Neural progenitor cell (in vitro differentiated cells): ENCODE results near the gene NR2C2AP. TPM values are rescaled to one million over a fixed set of nuclear protein-coding genes. Genes with fewer than 3 reads are reported as not detected.

Experiments used
- DNase-seq: peaks from one replicate; pipeline ENCODE4 v3.0.0-alpha.2; 2016; ENCODE audit warnings: low spot score
- H2AFZ ChIP-seq: fragments of 200-600 bp; sonication (generic); replicated peaks from 2 replicates; pipeline ENCODE4 v1.6.1; 2016; ENCODE audit warnings: antibody characterized with exemption
- H3F3A ChIP-seq: fragments of 200-600 bp; sonication (generic); 2 replicates; pipeline ENCODE4 v1.6.1; 2016; ENCODE audit warnings: antibody characterized with exemption, low read depth
- H3K27ac ChIP-seq: fragments of 200-600 bp; sonication (generic); 2 replicates; pipeline ENCODE4 v1.5.1; 2016; ENCODE audit warnings: mild to moderate bottlenecking
- H3K27me3 ChIP-seq: fragments of 200-600 bp; sonication (generic); 2 replicates; pipeline ENCODE4 v1.6.1; 2016; ENCODE audit warnings: mild to moderate bottlenecking, moderate library complexity
- H3K36me3 ChIP-seq: fragments of 200-600 bp; sonication (generic); 2 replicates; pipeline ENCODE4 v1.5.1; 2016
- H3K4me1 ChIP-seq: fragments of 200-600 bp; sonication (generic); 2 replicates; pipeline ENCODE4 v1.6.1; 2016; ENCODE audit warnings: mixed run types
- H3K4me2 ChIP-seq: fragments of 200-600 bp; sonication (generic); 2 replicates; pipeline ENCODE4 v1.6.1; 2016
- H3K4me3 ChIP-seq: fragments of 200-600 bp; sonication (generic); 2 replicates; pipeline ENCODE4 v1.5.1; 2016
- H3K79me2 ChIP-seq: fragments of 200-600 bp; sonication (generic); 2 replicates; pipeline ENCODE4 v1.6.1; 2016; ENCODE audit warnings: low read depth
- H3K9ac ChIP-seq: fragments of 200-600 bp; sonication (generic); 2 replicates; pipeline ENCODE4 v1.6.1; 2016
- H3K9me3 ChIP-seq: fragments of 200-600 bp; sonication (generic); 2 replicates; pipeline ENCODE4 v1.5.1; 2016; ENCODE audit warnings: low read depth
- H4K20me1 ChIP-seq: fragments of 200-600 bp; sonication (generic); 2 replicates; pipeline ENCODE4 v1.6.1; 2016; ENCODE audit warnings: low read depth
- H3K27ac Mint-ChIP-seq: 3 replicates; pipeline ENCODE4 v1.8.0; 2021; ENCODE audit warnings: mixed read lengths
- H3K27me3 Mint-ChIP-seq: 2 replicates; pipeline ENCODE4 v1.8.0; 2022; ENCODE audit warnings: low read depth, mild to moderate bottlenecking, inconsistent platforms, moderate library complexity, mixed read lengths; ENCODE audit not compliant: insufficient read depth
- H3K36me3 Mint-ChIP-seq: 3 replicates; pipeline ENCODE4 v1.8.0; 2021; ENCODE audit warnings: mixed read lengths
- H3K4me1 Mint-ChIP-seq: 3 replicates; pipeline ENCODE4 v1.8.0; 2021; ENCODE audit warnings: mixed read lengths
- H3K4me3 Mint-ChIP-seq: 3 replicates; pipeline ENCODE4 v1.8.0; 2021; ENCODE audit warnings: mild to moderate bottlenecking, moderate library complexity, mixed read lengths
- H3K9me3 Mint-ChIP-seq: 3 replicates; pipeline ENCODE4 v1.8.0; 2020; ENCODE audit warnings: mixed read lengths
- CTCF ChIP-seq: fragments of 200-600 bp; sonication (generic); IDR thresholded peaks from 2 replicates; pipeline ENCODE4 v1.5.1; 2017; ENCODE audit warnings: antibody characterized with exemption, mild to moderate bottlenecking
- EZH2 ChIP-seq: fragments of 200-600 bp; sonication (generic); IDR thresholded peaks from 2 replicates; pipeline ENCODE4 v1.6.1; 2017; ENCODE audit warnings: antibody characterized with exemption, mild to moderate bottlenecking, moderate library complexity
- EZH2phosphoT487 ChIP-seq: fragments of 200-600 bp; sonication (generic); IDR thresholded peaks from 2 replicates; pipeline ENCODE4 v1.6.1; 2017; ENCODE audit warnings: antibody characterized with exemption
- total RNA-seq: library from RNA; depleted of rRNA; stranded (reverse); fragments of >200 nt; gene quantifications from 2 replicates; pipeline ENCODE4 v1.2.3, GENCODE V29; 2015; ENCODE audit warnings: low replicate concordance

Gene NR2C2AP
- total RNA-seq, 1 donor from 2014 or later = 7.6 TPM

- Histone ChIP-seq H3K27me3 (peaks cover 70% of the 10 kb centered on the region), H3K36me3 (no peaks in the 10 kb centered on the region), H4K20me1 (peaks cover 4% of the 10 kb centered on the region), H3K4me1 (peaks cover 4% of the 10 kb centered on the region), H2AFZ (no peak overlapping the region), H3K79me2 (no peaks in the 10 kb centered on the region), H3K4me3 (no peak overlapping the region), H3K4me2 (peak overlapping the region; percentile 41), H3K9me3 (no peaks in the 10 kb centered on the region), H3K9ac (no peak overlapping the region), H3K27ac (no peak overlapping the region), H3F3A (peaks cover 26% of the 10 kb centered on the region)
- Mint-ChIP-seq H3K27me3 (peaks cover 25% of the 10 kb centered on the region), H3K27ac (peak overlapping the region; percentile 11), H3K4me3 (no peak overlapping the region), H3K36me3 (peaks cover 2% of the 10 kb centered on the region), H3K9me3 (peaks cover 3% of the 10 kb centered on the region), H3K4me1 (peaks cover 23% of the 10 kb centered on the region)
- TF ChIP-seq EZH2 (no peak), EZH2phosphoT487 (no peak), CTCF (no peak)
- DNase-seq = no peak
These were observed 2.5 kb upstream of the NR2C2AP start for GRCh38 chr19:19205416-19206410.

DNA sequence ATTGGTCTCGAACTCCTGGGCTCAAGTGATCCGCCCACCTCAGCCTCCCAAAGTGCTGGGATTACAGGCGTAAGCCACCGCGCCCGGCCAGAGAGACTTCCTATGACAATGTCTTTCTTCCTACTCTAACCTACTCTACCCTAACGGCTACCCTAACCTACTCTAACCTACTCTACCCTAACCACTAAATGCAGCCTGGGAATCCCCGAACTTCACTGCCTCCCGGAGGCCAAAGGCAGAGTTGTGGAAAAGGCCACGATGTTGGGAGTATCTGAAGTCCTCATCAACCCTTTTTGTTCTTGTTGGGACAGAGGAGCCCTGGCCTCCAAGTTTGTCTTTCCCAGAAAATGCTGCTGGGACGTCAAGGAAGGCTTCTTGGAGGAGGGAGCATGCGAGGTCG lies 967 bp upstream of the NR2C2AP start:
- no peak overlapping the region for H3K27ac Mint-ChIP-seq
- Histone ChIP-seq H2AFZ (no peak overlapping the region), H3K4me2 (no peak overlapping the region), H3K79me2 (no peaks in the 10 kb centered on the region), H3K27me3 (peaks cover 54% of the 10 kb centered on the region), H3K27ac (no peak overlapping the region), H3K36me3 (no peaks in the 10 kb centered on the region), H3F3A (peaks cover 26% of the 10 kb centered on the region), H3K4me1 (peaks cover 4% of the 10 kb centered on the region), H3K4me3 (no peak overlapping the region), H3K9me3 (no peaks in the 10 kb centered on the region), H4K20me1 (peaks cover 4% of the 10 kb centered on the region), H3K9ac (no peak overlapping the region)
- no peak for TF ChIP-seq CTCF
- no peak for TF ChIP-seq EZH2phosphoT487
- TF ChIP-seq EZH2 = no peak
- peaks cover 21% of the 10 kb centered on the region for H3K4me1 Mint-ChIP-seq
- peak overlapping the region; percentile 77 for H3K4me3 Mint-ChIP-seq
- peaks cover 5% of the 10 kb centered on the region for H3K36me3 Mint-ChIP-seq
- DNase-seq = no peak
- peaks cover 18% of the 10 kb centered on the region for H3K27me3 Mint-ChIP-seq
- H3K9me3 Mint-ChIP-seq = peaks cover 3% of the 10 kb centered on the region

DNA sequence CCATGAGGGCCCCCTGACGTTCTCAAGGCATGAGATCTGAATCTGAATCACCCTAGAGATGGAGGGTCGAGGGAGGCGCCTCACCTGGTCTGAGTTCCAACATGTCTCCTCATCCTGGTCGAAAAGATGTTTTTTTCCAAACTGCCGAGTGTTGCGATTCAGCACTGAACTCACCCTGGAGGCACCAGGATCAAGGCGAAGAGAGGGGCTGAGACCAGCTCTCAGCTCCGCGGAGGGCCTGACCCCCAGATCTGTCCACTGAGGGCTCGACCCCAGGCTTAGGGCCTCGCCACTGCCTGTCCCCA lies 555 bp downstream of the NR2C2AP start:
- peak overlapping the region; percentile 90 for H3K4me3 Mint-ChIP-seq
- peaks cover 2% of the 10 kb centered on the region for H3K9me3 Mint-ChIP-seq

More for the DNA sequence above, 555 bp downstream of the NR2C2AP start:
- H3K79me2 ChIP-seq = no peaks in the 10 kb centered on the region
- Mint-ChIP-seq H3K27ac (no peak overlapping the region), H3K4me1 (peaks cover 18% of the 10 kb centered on the region), H3K36me3 (peaks cover 14% of the 10 kb centered on the region), H3K27me3 (peaks cover 17% of the 10 kb centered on the region)
- H3K9ac ChIP-seq = peak overlapping the region; percentile 47
- peak overlapping the region; percentile 60 for H3K4me3 ChIP-seq
- peaks cover 4% of the 10 kb centered on the region for H4K20me1 ChIP-seq
- H3K36me3 ChIP-seq = no peaks in the 10 kb centered on the region
- DNase-seq = peak; percentile 23
- H3K4me1 ChIP-seq = peaks cover 4% of the 10 kb centered on the region
- no peak overlapping the region for H3K27ac ChIP-seq
- no peaks in the 10 kb centered on the region for H3K9me3 ChIP-seq
- H3F3A ChIP-seq = peaks cover 26% of the 10 kb centered on the region
- H3K4me2 ChIP-seq = peak overlapping the region; percentile 83
- no peak overlapping the region for H2AFZ ChIP-seq
- H3K27me3 ChIP-seq = peaks cover 40% of the 10 kb centered on the region
- TF ChIP-seq EZH2 (no peak), EZH2phosphoT487 (no peak), CTCF (no peak)
